ENCODE results near the gene MPHOSPH8.
"Not testable (repeated sequence)": the region's sequence is repeated elsewhere in the genome, so short reads cannot be mapped to it uniquely, and the experiment has no call there.

The MPHOSPH8 gene

GRCh38 chr13:19691447-19691846 lies 58.0 kb downstream of the MPHOSPH8 start:
- DNase-seq, result not testable (repeated sequence)

GRCh38 chr13:19695428-19695827 lies 62.0 kb downstream of the MPHOSPH8 start:
- DNase-seq, result no peak

DNA sequence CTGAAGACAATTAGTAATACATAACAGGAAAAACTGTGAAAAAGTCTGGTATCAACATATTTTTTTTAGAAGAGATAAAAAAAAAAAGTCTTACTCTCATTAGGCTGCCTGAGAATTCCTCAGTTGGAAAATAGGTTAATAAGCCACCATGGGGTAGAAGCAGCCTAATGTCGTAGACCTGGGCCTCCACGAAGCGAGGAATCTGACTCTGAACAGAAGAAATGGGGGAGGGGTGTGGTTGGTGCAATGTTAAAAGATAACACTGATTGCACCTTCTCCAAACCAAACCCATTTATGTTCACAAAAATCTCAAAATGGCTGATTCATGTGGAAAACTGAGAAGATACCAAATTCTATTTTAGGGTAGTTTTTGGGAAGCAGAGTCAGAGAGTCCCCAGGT lies 62.4 kb downstream of the MPHOSPH8 start:
- DNase-seq, result no peak

- not testable (repeated sequence) for DNase-seq
Measured at GRCh38 chr13:19700963-19701362, 67.5 kb downstream of the MPHOSPH8 start.

DNA sequence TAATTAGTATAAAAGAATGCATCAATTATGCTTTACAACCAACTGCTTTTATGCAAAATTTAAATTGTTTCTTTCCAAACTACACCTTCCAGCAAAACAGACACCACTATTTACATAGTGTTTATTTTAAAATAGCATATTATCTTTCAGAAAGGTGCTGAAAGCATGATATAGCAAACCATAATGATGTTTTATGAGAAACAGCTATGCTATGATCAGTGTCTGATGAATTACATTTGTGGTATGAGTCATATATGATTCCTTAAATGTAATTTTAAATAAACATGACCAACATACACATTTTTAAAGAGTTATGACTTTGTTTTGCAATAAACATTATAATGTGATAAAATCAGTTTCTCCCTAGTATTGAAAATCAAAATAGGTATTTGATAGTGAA lies 68.2 kb downstream of the MPHOSPH8 start:
- not testable (repeated sequence) for DNase-seq

- not testable (repeated sequence) for DNase-seq
Measured at GRCh38 chr13:19704256-19704655, 70.8 kb downstream of the MPHOSPH8 start.

DNA sequence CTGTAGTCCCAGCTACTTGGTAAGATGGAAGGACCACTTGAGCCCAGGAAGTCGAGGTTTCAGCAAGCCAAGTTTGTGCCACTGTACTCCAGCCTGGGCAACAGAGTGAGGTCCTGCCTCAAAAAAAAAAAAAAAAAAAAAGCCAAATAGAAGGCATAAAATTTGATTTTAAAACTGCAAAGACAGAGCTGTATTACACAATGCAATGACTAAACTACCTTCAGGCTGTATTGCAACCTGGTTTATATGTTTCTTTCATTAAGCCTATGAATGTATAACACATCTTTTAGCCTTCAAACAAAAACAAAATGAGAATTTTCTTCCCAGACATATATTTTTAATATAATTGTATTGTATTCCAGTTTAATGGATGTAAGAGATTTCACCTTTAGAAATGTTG lies 75.6 kb downstream of the MPHOSPH8 start:
- not testable (repeated sequence) for DNase-seq

DNA sequence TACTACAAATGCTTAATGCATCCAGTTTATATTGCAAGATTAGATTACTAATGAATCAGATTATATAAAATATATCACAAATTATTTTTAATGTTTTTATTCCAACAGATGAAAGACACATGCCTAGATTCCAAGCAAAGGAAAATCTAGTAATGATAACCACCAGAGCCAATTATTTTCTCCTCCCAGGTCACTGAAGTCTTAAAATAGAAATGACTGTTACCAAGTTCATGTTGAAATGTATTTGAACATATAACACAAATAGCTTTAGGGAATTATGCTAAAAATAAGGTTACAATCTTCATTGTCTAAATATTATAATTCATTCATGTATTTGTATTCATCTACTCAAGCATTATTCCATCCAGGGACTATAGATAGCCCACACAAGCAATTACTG lies 76.3 kb downstream of the MPHOSPH8 start:
- DNase-seq, result not testable (repeated sequence)

DNA sequence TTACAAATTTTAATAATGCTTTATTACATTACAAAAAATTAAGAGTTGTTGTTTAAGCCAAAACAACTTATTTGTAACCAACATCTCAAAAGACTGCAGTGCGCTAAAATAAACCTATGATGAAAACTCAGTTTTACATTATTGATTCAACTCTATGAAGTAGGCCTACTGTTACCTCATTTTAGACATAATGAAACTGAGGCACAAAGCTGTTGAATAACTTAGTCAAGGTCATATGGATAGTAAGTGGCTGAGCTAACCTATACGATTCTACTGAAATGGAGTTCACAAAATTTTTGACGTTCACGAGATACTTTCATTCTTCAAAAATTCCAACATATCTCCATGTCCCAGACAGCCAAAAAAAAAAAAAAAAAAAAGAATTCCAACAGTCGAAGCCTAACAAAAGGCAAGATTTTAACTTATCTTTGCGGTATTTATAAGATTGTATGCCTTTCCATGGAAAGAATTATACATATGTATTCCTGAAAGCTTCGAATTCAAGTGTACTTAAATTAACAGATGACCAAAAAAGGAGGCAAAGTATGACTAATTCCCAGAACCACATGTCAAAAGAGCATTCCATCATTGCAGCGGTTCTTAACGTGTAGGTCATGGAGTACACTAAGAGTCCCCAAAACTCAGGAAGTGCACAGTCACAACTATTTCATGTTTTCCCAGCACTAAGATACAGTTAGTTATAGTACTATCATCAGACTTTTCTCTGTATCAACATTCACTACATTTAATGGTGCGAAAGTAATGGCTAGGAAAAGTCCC lies 79.9 kb downstream of the MPHOSPH8 start:
- DNase-seq, result no peak

DNA sequence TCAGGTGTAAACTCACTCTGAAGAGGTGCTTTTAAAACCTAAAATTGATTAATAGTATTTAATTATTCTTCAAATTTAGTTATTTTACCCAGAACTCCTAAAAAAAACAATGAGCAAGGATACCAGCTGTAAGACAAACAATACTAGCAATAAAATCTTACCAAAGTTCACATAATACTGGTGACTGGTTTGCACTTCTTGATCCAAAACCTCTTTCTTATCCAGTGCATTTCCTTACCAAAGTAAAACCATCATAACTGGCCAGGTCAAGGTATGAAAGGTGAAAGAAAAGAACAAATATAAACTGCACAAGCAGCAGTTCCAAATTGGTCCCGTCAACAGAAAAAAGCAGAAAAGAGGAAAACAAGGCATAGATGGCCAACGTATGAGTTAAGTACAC lies 86.6 kb downstream of the MPHOSPH8 start:
- DNase-seq, result no peak
